Panc1 (cell line): Measurements from ENCODE around the gene CSF2RB. TPM values are rescaled to one million over a fixed set of nuclear protein-coding genes. Genes with fewer than 3 reads are reported as not detected.

Experiments
- ATAC-seq: fragments of 200-7000 bp; cut with Tn5 transposase; 2 replicates; pipeline ENCODE4 v1.9.1; 2020; ENCODE audit warnings: mild to moderate bottlenecking, moderate library complexity
- BruUV-seq: library from RNA; stranded (reverse); fragments of 400-500 nt; replicated peaks from 2 replicates; lab custom pipeline; 2021; lab: Mats Ljungman, UMichigan
- CTCF ChIA-PET: fragments of 300-600 bp; sonication (Branson Sonifier 250); formaldehyde crosslinking; loops from one replicate; lab custom pipeline; 2022; ENCODE audit warnings: antibody characterized with exemption; lab: Charles Lee
- POLR2A ChIA-PET: fragments of 300-600 bp; sonication (Branson Sonifier 250); formaldehyde crosslinking; loops from one replicate; lab custom pipeline; 2022; ENCODE audit warnings: antibody characterized with exemption; lab: Charles Lee
- DNase-seq: peaks from one replicate; pipeline ENCODE4 v3.0.0-alpha.2; 2010; ENCODE audit warnings: low read depth, low spot score
- H3K27ac ChIP-seq: 2 replicates; pipeline ENCODE4 v1.5.1; 2011; ENCODE audit warnings: mild to moderate bottlenecking, low read length, inconsistent platforms
- H3K27me3 ChIP-seq: fragments of 200-500 bp; sonication (Bioruptor generic); 2 replicates; pipeline ENCODE4 v1.6.0; 2014; ENCODE audit warnings: low read length, inconsistent platforms; ENCODE audit not compliant: control insufficient read depth, insufficient read depth
- H3K36me3 ChIP-seq: fragments of 200-500 bp; sonication (Bioruptor generic); 2 replicates; pipeline ENCODE4 v1.5.1; 2014; ENCODE audit warnings: inconsistent platforms, mild to moderate bottlenecking, low read length, moderate library complexity; ENCODE audit not compliant: control insufficient read depth, insufficient read depth
- H3K4me1 ChIP-seq: 2 replicates; pipeline ENCODE4 v1.5.1; 2011; ENCODE audit warnings: inconsistent platforms, mild to moderate bottlenecking, low read length, moderate library complexity; ENCODE audit not compliant: control insufficient read depth, insufficient read depth
- H3K4me3 ChIP-seq, 2 experiments: 2 replicates each; pipeline ENCODE4 v1.5.1; 2011 to 2012; ENCODE audit warnings: low read depth in 2 of 2, low read length in 2 of 2, mild to moderate bottlenecking in 2 of 2, inconsistent platforms in 1 of 2, moderate library complexity in 1 of 2
- H3K9me3 ChIP-seq: fragments of 200-500 bp; sonication (Bioruptor generic); 2 replicates; pipeline ENCODE4 v1.5.1; 2014; ENCODE audit warnings: low read depth, mild to moderate bottlenecking, inconsistent platforms, low read length, moderate library complexity; ENCODE audit not compliant: control insufficient read depth, insufficient read depth
- POLR2AphosphoS5 ChIP-seq: IDR thresholded peaks from 2 replicates; pipeline ENCODE4 v1.6.1; 2012; ENCODE audit warnings: mild to moderate bottlenecking, low read depth, low read length, moderate library complexity
- SIN3A ChIP-seq: IDR thresholded peaks from 2 replicates; pipeline ENCODE4 v1.6.1; 2012; ENCODE audit warnings: low read depth, mild to moderate bottlenecking, low read length, moderate library complexity, borderline replicate concordance; ENCODE audit not compliant: insufficient read depth
- TCF7L2 ChIP-seq: IDR thresholded peaks from 2 replicates; pipeline ENCODE4 v1.6.1; 2011; ENCODE audit warnings: mild to moderate bottlenecking, low read depth, low read length, inconsistent platforms
- in situ Hi-C: cut with HindIII; loops from 2 replicates; pipeline ENCODE4 v1.10.0; 2016; ENCODE audit warnings: low sequenced_read_pairs, low pct_unique_long_range_greater_than_20kb
- intact Hi-C: fragments of 100-400 bp; cut with micrococcal nuclease; formaldehyde crosslinking; loops from one replicate; pipeline ENCODE4 v1.10.0; 2022; ENCODE audit not compliant: unreplicated experiment
- total RNA-seq: library from RNA; stranded (reverse); gene quantifications from one replicate; pipeline ENCODE4 v1.2.1, GENCODE V29; 2021; ENCODE audit not compliant: unreplicated experiment
- TF ChIP-seq, protein P1 (sequence below): fragments of 450-650 bp; IDR thresholded peaks from 2 replicates; pipeline ENCODE4 v1.5.1; 2017; ENCODE audit warnings: mild to moderate bottlenecking
- TF ChIP-seq, protein P2 (sequence below), 2 experiments: IDR thresholded peaks; 2 replicates each; pipeline ENCODE4 v1.6.1; 2011 to 2012; ENCODE audit warnings: low read depth in 2 of 2, control low read depth in 1 of 2, low read length in 1 of 2, mild to moderate bottlenecking in 1 of 2, moderate library complexity in 1 of 2; ENCODE audit not compliant: insufficient read depth in 1 of 2

CSF2RB gene
- total RNA-seq, 1 experiment from 2014 or later = not detected

DNA sequence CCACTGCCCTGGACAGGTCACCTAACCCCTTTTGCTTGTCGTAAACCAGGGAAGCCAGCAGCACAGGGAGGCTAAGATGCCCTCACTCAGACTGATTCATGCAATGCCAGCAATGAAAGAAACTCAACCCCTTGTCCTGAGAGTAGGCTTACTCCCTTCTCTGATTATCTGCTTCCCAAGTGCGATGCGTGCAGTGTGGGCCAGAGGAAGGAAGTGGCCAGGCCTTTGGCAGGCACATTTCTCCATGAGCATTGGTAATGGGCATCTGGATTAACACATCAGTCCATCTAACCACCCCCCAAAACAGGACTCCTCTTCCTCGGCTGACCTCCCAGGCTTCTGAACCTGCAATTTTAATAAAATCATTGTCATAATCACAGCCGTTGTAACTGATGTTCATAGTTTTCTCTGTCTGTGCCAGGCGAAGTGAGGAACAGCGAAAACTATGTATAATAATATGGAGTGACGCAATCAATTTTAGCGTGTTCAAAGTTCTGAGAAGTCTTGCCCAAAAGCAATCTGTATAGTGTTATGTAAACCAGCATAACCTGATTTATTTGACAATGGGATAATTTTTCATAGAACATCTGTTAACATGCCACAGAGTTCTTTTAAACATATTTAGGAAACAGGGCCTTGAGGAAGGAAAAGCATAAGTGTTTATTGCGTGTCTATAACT lies 71.9 kb downstream of the CSF2RB start:
- DNase-seq (no peak), ATAC-seq (no peak)
- intact Hi-C loops (no loop called here), in situ Hi-C loops (no loop called here)
- no peaks in the 10 kb centered on the region for H3K4me1 ChIP-seq
- no TSS peak for BruUV-seq
- no peaks in the 10 kb centered on the region for H3K36me3 ChIP-seq
- POLR2A ChIA-PET = no interaction called here
- CTCF ChIA-PET = no interaction called here
- no peaks in the 10 kb centered on the region for H3K27me3 ChIP-seq
- no peaks in the 10 kb centered on the region; the same call in 1 of the 2 replicates for H3K9me3 ChIP-seq
- H3K27ac ChIP-seq = no peak overlapping the region
- TF ChIP-seq, protein P1, sequence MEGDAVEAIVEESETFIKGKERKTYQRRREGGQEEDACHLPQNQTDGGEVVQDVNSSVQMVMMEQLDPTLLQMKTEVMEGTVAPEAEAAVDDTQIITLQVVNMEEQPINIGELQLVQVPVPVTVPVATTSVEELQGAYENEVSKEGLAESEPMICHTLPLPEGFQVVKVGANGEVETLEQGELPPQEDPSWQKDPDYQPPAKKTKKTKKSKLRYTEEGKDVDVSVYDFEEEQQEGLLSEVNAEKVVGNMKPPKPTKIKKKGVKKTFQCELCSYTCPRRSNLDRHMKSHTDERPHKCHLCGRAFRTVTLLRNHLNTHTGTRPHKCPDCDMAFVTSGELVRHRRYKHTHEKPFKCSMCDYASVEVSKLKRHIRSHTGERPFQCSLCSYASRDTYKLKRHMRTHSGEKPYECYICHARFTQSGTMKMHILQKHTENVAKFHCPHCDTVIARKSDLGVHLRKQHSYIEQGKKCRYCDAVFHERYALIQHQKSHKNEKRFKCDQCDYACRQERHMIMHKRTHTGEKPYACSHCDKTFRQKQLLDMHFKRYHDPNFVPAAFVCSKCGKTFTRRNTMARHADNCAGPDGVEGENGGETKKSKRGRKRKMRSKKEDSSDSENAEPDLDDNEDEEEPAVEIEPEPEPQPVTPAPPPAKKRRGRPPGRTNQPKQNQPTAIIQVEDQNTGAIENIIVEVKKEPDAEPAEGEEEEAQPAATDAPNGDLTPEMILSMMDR = no peak
- TF ChIP-seq SIN3A (no peak), TCF7L2 (no peak), POLR2AphosphoS5 (no peak)
- TF ChIP-seq, protein P2, sequence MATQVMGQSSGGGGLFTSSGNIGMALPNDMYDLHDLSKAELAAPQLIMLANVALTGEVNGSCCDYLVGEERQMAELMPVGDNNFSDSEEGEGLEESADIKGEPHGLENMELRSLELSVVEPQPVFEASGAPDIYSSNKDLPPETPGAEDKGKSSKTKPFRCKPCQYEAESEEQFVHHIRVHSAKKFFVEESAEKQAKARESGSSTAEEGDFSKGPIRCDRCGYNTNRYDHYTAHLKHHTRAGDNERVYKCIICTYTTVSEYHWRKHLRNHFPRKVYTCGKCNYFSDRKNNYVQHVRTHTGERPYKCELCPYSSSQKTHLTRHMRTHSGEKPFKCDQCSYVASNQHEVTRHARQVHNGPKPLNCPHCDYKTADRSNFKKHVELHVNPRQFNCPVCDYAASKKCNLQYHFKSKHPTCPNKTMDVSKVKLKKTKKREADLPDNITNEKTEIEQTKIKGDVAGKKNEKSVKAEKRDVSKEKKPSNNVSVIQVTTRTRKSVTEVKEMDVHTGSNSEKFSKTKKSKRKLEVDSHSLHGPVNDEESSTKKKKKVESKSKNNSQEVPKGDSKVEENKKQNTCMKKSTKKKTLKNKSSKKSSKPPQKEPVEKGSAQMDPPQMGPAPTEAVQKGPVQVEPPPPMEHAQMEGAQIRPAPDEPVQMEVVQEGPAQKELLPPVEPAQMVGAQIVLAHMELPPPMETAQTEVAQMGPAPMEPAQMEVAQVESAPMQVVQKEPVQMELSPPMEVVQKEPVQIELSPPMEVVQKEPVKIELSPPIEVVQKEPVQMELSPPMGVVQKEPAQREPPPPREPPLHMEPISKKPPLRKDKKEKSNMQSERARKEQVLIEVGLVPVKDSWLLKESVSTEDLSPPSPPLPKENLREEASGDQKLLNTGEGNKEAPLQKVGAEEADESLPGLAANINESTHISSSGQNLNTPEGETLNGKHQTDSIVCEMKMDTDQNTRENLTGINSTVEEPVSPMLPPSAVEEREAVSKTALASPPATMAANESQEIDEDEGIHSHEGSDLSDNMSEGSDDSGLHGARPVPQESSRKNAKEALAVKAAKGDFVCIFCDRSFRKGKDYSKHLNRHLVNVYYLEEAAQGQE (IDR thresholded peaks at IDR 0.05; ENCODE audit: insufficient read depth in 1 of 2, low read depth in 2 of 2, low read length in 1 of 2) = no peak
- H3K4me3 ChIP-seq = no peak overlapping the region

DNA sequence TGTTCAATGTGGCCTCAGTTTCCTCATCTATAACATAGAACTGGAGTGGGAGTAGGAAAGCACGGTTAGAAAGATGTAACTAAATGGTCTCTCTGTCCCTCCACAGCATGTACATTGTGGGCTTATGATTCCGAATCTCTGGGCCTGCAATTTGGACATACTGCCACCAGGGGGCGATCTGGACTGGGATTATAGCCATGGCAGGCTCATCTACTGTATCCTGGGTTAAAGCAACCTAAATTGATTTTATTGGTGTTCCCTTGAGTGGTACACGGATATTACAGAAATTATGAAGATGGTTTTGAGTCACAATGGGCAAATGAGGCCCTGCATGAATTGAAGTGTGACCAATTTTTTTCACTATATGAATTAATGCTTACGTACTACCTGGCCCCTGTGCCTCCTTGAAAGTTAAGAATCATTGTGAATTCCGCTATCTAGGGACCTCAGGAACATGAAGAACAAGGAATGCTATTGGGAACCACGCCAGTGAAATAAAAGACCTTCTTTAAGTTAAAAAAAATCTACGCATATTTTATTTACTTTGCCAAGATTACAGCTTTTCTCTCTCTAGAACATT lies 72.9 kb downstream of the CSF2RB start:
- DNase-seq (peak; percentile 5), ATAC-seq (no peak)
- in situ Hi-C loops (no loop called here), intact Hi-C loops (no loop called here)
- no peaks in the 10 kb centered on the region for H3K27me3 ChIP-seq
- no peaks in the 10 kb centered on the region for H3K4me1 ChIP-seq
- POLR2A ChIA-PET = no interaction called here
- H3K36me3 ChIP-seq = no peaks in the 10 kb centered on the region
- no peak overlapping the region for H3K4me3 ChIP-seq
- TF ChIP-seq, protein P1 = peak; percentile 86
- no peak for TF ChIP-seq TCF7L2
- TF ChIP-seq, protein P2 (IDR thresholded peaks at IDR 0.05; ENCODE audit: insufficient read depth in 1 of 2, low read depth in 2 of 2, low read length in 1 of 2) = no peak
- TF ChIP-seq SIN3A = no peak
- TF ChIP-seq POLR2AphosphoS5 = no peak
- CTCF ChIA-PET = interaction anchor here (0.8 kb wide), 1 partner anchor 9 kb away, joined by 8 read pairs; no protein-coding TSS in a partner anchor
- H3K9me3 ChIP-seq = no peaks in the 10 kb centered on the region; the same call in 1 of the 2 replicates
- BruUV-seq = no TSS peak
- no peak overlapping the region for H3K27ac ChIP-seq
